ENCODE results near the gene TMEM18. TPM values are rescaled to one million over a fixed set of nuclear protein-coding genes. Genes with fewer than 3 reads are reported as not detected.

The TMEM18 gene
- total and polyA plus RNA-seq, 4 donors: 19.5 to 36.0 (median 21.4) TPM

DNA sequence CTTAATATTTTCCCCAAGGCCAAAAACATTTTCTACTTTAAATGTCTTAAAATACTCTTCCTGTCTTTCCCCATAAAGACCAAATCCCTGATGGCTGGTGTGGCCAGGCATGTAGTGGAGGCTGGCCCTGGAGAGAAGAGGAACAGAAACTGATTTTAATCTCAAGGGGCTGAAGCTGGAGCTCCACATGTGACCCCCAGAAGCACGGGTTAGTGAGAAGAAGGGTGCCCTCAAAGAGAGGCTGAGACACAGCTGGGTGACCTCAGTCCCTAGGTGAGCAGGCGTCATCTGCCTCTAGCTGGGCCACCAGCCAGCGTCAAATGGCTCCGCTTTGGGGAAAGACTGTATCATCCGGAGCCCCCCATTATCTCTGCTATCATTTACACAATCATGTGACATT lies 19.3 kb upstream of the TMEM18 start:
- H3K27ac ChIP-seq (ENCODE audit: low read depth in 1 of 2, low read length in 1 of 2): no peak overlapping the region
- H3K27me3 ChIP-seq (ENCODE audit: control insufficient read depth in 3 of 3, insufficient read depth in 3 of 3, low read length in 2 of 3): no peaks in the 10 kb centered on the region
- 69 to 73% methylated on average over 5 of the region's 5 CpGs for WGBS, 2 donors

DNA sequence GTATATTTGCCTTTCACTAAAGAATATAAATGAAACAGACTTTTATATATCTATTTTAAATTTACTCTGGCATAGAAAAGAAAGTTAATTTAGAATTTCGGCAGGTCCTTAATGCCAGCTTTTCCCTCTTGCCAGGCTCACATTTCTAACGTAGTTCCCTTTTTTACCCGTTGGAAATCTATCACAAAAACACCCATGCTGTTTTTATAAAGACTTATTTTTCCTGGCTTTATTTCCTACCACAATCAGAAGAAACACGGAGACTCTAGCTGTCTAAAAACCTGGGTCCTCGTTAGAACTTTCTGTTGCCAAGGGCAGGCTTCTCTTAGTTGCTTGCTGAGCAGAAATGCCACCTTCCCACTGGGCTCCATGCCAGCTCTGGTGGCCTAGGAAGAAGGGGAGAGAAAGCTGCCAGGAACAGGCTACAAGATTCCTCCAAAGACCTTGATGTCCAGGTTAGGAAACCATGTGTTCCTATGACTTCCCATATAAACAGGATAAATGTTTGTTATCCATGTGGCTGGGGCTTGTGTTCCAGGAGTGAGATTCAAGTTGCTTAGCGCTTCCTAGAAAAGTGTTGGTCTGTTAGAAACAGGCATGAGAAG lies 17.8 kb upstream of the TMEM18 start:
- no peaks in the 10 kb centered on the region for H3K27me3 ChIP-seq (ENCODE audit: control insufficient read depth in 3 of 3, insufficient read depth in 3 of 3, low read length in 2 of 3)
- H3K27ac ChIP-seq (ENCODE audit: low read depth in 1 of 2, low read length in 1 of 2): no peak overlapping the region
- TF ChIP-seq, protein P1, sequence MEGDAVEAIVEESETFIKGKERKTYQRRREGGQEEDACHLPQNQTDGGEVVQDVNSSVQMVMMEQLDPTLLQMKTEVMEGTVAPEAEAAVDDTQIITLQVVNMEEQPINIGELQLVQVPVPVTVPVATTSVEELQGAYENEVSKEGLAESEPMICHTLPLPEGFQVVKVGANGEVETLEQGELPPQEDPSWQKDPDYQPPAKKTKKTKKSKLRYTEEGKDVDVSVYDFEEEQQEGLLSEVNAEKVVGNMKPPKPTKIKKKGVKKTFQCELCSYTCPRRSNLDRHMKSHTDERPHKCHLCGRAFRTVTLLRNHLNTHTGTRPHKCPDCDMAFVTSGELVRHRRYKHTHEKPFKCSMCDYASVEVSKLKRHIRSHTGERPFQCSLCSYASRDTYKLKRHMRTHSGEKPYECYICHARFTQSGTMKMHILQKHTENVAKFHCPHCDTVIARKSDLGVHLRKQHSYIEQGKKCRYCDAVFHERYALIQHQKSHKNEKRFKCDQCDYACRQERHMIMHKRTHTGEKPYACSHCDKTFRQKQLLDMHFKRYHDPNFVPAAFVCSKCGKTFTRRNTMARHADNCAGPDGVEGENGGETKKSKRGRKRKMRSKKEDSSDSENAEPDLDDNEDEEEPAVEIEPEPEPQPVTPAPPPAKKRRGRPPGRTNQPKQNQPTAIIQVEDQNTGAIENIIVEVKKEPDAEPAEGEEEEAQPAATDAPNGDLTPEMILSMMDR (IDR thresholded peaks at IDR 0.05; ENCODE audit: control extremely low read depth, extremely low read depth): no peak
- H3K9me3 ChIP-seq (ENCODE audit: control insufficient read depth in 4 of 4, insufficient read depth in 3 of 4, low read length in 3 of 4): no peaks in the 10 kb centered on the region
- no peak overlapping the region for H3K4me3 ChIP-seq
- ATAC-seq (ENCODE audit: insufficient read depth, low FRiP score) (no peak), DNase-seq (peak; percentile 33 to 61 (median 48))
- WGBS, 2 donors: 49 to 51% methylated on average over 6 of the region's 6 CpGs
- H3K9ac ChIP-seq (ENCODE audit: insufficient read depth in 1 of 2, low read length in 2 of 2): peak overlapping the region in 1 of 2 donors; percentile 58
- H3K36me3 ChIP-seq (ENCODE audit: control insufficient read depth in 4 of 4, insufficient read depth in 4 of 4, low read length in 4 of 4): no peaks in the 10 kb centered on the region
- H3K4me1 ChIP-seq (ENCODE audit: control insufficient read depth in 5 of 5, insufficient read depth in 5 of 5, low read length in 5 of 5): peaks cover 0 to 47% (median 7%) of the 10 kb centered on the region in 5 donors

More for the DNA sequence above, 19.3 kb upstream of the TMEM18 start:
- Histone ChIP-seq H3K4me3 (no peak overlapping the region), H3K9ac (ENCODE audit: insufficient read depth in 1 of 2, low read length in 2 of 2) (no peak overlapping the region), H3K9me3 (ENCODE audit: control insufficient read depth in 4 of 4, insufficient read depth in 3 of 4, low read length in 3 of 4) (no peaks in the 10 kb centered on the region), H3K4me1 (ENCODE audit: control insufficient read depth in 5 of 5, insufficient read depth in 5 of 5, low read length in 5 of 5) (peaks cover 0 to 39% (median 0%) of the 10 kb centered on the region in 5 donors), H3K36me3 (ENCODE audit: control insufficient read depth in 4 of 4, insufficient read depth in 4 of 4, low read length in 4 of 4) (no peaks in the 10 kb centered on the region)
- DNase-seq (no peak), ATAC-seq (ENCODE audit: insufficient read depth, low FRiP score) (no peak)
- TF ChIP-seq, protein P1 (IDR thresholded peaks at IDR 0.05; ENCODE audit: control extremely low read depth, extremely low read depth): no peak

DNA sequence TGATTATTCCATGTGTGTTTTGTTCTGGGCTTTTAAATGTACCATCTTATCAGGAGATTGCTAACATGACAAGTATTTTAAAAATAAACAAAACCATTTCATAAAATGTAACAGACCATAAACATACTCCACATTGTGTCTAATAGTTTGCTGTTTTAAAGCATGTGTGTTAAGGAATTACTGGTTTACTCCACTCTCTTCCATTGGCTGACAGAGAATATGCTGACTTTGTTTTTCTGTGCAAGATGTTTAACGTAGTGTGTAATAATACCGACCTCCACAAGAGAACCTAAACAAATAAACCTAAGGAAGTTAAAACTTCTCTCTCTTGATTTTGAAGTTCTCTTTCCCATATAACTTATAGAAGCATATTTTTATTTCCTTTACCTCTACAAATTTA lies 17.0 kb upstream of the TMEM18 start:
- TF ChIP-seq, protein P1 (IDR thresholded peaks at IDR 0.05; ENCODE audit: control extremely low read depth, extremely low read depth): no peak
- Histone ChIP-seq H3K4me3 (no peak overlapping the region), H3K27me3 (ENCODE audit: control insufficient read depth in 3 of 3, insufficient read depth in 3 of 3, low read length in 2 of 3) (no peaks in the 10 kb centered on the region), H3K4me1 (ENCODE audit: control insufficient read depth in 5 of 5, insufficient read depth in 5 of 5, low read length in 5 of 5) (peaks cover 0 to 47% (median 7%) of the 10 kb centered on the region in 5 donors), H3K36me3 (ENCODE audit: control insufficient read depth in 4 of 4, insufficient read depth in 4 of 4, low read length in 4 of 4) (no peaks in the 10 kb centered on the region), H3K27ac (ENCODE audit: low read depth in 1 of 2, low read length in 1 of 2) (no peak overlapping the region), H3K9ac (ENCODE audit: insufficient read depth in 1 of 2, low read length in 2 of 2) (no peak overlapping the region), H3K9me3 (ENCODE audit: control insufficient read depth in 4 of 4, insufficient read depth in 3 of 4, low read length in 3 of 4) (no peaks in the 10 kb centered on the region)
- DNase-seq (peak in 2 of 3 donors; percentile 88 to 90), ATAC-seq (ENCODE audit: insufficient read depth, low FRiP score) (no peak)
- WGBS, 2 donors: 38 to 56% methylated on average over 2 of the region's 2 CpGs

DNA sequence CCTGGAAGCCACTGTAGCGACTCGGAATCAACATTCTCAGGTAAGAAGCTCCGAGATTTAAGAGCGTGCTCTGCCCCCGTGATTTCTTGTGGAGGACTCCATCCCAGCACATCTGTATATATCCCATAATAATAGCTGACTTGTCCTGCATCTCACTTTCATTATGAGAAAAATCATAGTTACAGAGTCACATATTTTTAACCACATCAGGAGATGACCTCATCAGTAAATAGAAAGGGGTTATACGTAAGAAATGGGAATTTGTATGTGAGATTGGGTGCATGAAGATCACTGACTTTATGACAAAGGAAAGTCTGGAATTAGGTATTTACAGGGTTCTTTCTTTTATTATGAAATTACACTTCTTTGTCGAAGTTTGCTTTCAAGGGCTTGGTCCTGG lies 16.4 kb upstream of the TMEM18 start:
- no peak overlapping the region for H3K27ac ChIP-seq (ENCODE audit: low read depth in 1 of 2, low read length in 1 of 2)
- WGBS, 2 donors: 90 to 92% methylated on average over 7 of the region's 7 CpGs
- H3K4me3 ChIP-seq: no peak overlapping the region
- H3K36me3 ChIP-seq (ENCODE audit: control insufficient read depth in 4 of 4, insufficient read depth in 4 of 4, low read length in 4 of 4): no peaks in the 10 kb centered on the region
- no peak overlapping the region for H3K9ac ChIP-seq (ENCODE audit: insufficient read depth in 1 of 2, low read length in 2 of 2)
- ATAC-seq (ENCODE audit: insufficient read depth, low FRiP score): no peak
- H3K4me1 ChIP-seq (ENCODE audit: control insufficient read depth in 5 of 5, insufficient read depth in 5 of 5, low read length in 5 of 5): peaks cover 0 to 47% (median 7%) of the 10 kb centered on the region in 5 donors
- TF ChIP-seq, protein P1 (IDR thresholded peaks at IDR 0.05; ENCODE audit: control extremely low read depth, extremely low read depth): no peak
- H3K27me3 ChIP-seq (ENCODE audit: control insufficient read depth in 3 of 3, insufficient read depth in 3 of 3, low read length in 2 of 3): no peaks in the 10 kb centered on the region
- no peaks in the 10 kb centered on the region for H3K9me3 ChIP-seq (ENCODE audit: control insufficient read depth in 4 of 4, insufficient read depth in 3 of 4, low read length in 3 of 4)
- DNase-seq: peak in 1 of 3 donors; percentile 40

Data from lung (tissue), 12 donors.